ENCODE measurements around the gene EXTL1.

DNA sequence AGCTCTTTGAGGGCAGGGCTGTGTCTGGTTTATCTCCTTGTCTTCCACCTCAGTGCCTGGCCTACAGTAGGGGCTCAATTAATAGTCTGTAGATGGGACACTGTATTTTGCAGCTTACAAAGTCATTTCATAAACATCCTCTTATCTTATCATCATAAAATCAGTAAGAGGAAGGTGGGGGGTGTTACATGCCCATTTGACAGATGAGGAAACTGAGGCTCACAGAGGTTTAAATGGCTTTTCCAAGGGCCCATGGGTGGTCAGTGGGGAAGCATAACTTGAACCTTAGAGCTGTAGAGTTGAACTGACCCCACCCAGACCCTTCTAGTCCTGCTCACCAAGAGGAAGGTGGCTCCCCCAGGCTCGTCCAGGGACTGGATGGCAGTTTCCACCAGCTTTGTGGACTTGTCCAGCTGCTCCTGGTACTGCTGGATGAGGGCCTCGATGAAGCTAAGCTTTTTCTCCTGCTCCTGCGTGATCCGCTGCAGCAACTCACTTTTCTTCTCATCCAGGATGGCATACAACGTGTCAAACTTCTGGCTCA lies 36.5 kb downstream of the EXTL1 start:
- TF ChIP-seq CHD1 (IDR thresholded peaks at IDR 0.05; ENCODE audit: low read depth, low read length) (no peak), POLR2A (IDR thresholded peaks at IDR 0.05; ENCODE audit: low read depth, low read length) (no peak), MXI1 (IDR thresholded peaks at IDR 0.05; ENCODE audit: borderline replicate concordance, low read depth, low read length) (no peak), CEBPB (IDR thresholded peaks at IDR 0.05; ENCODE audit: low read depth, low read length) (no peak), RAD21 (IDR thresholded peaks at IDR 0.05; ENCODE audit: low read length) (no peak), SMC3 (IDR thresholded peaks at IDR 0.05; ENCODE audit: low read depth, low read length) (no peak), MAFK (IDR thresholded peaks at IDR 0.05; ENCODE audit: low read depth, low read length) (no peak), ELK1 (IDR thresholded peaks at IDR 0.05; ENCODE audit: borderline replicate concordance, low read depth, low read length) (no peak), BHLHE40 (IDR thresholded peaks at IDR 0.05; ENCODE audit: low read depth, low read length) (no peak)
- TF ChIP-seq, protein P1, sequence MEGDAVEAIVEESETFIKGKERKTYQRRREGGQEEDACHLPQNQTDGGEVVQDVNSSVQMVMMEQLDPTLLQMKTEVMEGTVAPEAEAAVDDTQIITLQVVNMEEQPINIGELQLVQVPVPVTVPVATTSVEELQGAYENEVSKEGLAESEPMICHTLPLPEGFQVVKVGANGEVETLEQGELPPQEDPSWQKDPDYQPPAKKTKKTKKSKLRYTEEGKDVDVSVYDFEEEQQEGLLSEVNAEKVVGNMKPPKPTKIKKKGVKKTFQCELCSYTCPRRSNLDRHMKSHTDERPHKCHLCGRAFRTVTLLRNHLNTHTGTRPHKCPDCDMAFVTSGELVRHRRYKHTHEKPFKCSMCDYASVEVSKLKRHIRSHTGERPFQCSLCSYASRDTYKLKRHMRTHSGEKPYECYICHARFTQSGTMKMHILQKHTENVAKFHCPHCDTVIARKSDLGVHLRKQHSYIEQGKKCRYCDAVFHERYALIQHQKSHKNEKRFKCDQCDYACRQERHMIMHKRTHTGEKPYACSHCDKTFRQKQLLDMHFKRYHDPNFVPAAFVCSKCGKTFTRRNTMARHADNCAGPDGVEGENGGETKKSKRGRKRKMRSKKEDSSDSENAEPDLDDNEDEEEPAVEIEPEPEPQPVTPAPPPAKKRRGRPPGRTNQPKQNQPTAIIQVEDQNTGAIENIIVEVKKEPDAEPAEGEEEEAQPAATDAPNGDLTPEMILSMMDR (conservative IDR thresholded peaks at IDR 0.05; ENCODE audit: low read depth, low read length): no peak

All from IMR-90 (cell line).